ELR (cell line): ENCODE data around the gene SLC12A7.

Experiments used
- DNase-seq: peaks from one replicate; pipeline ENCODE4 v3.0.0-alpha.2; 2015; ENCODE audit warnings: low read depth

Gene SLC12A7

GRCh38 chr5:1018596-1018995, 93.3 kb downstream of the SLC12A7 start:
- no peak for DNase-seq

- DNase-seq: no peak
Observed at GRCh38 chr5:1017691-1018455, 94.0 kb downstream of the SLC12A7 start.

DNA sequence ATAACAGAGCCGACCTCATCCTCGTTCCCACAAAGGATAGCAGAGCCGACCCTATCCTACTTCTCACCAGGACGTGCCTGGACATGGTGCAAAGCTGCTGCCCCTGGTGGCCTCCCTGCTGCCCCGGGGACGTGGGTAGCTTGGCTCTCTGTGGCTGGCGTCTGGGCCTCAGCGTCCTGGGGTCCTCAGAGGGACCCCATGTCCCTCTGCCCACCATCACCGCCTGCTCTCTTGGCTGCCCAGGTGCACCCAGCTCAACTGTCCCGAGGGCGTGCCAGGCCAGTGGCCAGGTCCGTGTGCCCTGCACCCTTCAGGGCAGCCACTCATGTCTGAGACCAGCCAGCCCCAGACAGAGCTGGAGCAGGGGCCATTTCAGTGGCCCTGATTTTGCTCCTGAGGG, 94.8 kb downstream of the SLC12A7 start:
- no peak for DNase-seq

DNA sequence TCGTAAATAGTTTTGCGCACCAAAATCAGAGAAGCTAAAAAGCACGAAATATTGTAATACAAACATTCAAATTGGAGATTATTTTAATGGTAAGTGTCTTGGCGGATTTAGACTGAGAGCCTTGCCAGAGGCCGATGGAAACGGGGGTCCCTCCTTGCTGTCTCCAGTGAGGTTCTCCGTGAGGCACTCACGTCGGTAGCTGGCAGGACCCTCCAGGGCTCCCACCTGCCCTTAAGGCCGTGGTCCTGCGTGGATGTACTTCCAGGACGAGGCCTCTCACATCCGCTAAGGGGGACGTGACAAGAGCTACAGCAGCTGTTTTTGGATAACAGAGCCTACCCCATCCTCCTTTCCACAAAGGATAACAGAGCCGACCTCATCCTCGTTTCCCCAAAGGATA, 95.4 kb downstream of the SLC12A7 start:
- DNase-seq: no peak

DNA sequence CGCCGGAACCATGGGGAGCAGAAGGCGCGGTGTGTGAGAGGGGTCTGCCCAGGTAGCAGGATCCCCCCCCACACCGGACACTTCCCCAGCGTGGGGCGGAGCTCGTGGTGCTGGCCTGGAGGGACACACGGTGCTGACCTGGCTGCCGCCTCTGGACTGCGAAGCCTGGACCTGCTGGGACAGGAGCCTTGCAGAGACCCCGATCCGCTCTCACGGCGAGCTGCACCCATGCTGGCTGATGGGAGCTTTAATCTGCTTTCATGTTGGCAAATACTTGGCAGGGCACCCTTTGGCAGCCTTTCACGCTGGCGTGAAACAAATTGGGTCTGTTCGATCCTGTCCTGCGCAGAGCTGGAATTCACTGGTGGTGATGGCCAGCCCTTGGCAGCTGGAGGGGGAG, 95.8 kb downstream of the SLC12A7 start:
- no peak for DNase-seq

DNA sequence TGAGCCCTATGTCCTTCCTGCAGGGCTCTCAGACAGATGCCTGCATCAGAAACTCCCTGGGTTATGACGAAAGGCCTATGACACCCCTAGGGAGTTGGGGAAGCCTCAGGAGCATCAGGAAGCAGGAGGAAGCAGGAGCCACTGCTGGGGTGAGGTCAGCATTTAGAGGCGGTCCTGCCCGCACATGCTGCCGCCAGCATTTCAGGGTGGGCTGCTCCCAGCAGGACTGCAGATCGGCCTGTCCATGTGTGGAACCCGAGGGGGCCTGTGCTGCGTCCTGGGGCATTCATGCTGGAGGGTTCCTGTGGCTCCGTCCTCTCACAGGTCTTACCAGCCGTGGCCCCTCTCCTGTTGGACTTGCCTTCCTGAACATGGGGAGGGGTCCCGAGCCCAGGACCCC, 96.4 kb downstream of the SLC12A7 start:
- no peak for DNase-seq

DNA sequence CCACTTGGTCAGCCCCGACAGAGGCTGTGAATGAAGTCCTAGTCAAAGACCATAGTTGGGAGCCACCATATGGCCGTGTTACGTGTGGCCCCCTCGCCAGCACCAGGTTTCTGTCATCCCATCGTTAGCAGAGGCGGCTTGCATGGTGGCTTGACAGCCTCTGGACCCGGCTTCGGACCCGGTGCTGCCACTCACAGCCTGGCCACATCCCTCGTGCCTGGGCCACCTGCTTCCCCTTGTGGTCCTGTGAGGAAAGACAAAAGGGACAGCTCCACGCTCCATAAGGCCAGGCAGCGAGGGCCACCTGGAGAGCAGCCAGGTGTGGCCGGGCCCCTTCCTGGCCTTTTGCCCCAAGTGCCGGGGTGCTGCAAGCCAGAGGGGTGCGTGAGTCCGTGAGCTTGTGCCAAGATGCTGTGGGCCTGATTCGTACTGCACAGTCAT, 97.1 kb downstream of the SLC12A7 start:
- DNase-seq: no peak

GRCh38 chr5:1014346-1014745, 97.5 kb downstream of the SLC12A7 start:
- DNase-seq: no peak

DNA sequence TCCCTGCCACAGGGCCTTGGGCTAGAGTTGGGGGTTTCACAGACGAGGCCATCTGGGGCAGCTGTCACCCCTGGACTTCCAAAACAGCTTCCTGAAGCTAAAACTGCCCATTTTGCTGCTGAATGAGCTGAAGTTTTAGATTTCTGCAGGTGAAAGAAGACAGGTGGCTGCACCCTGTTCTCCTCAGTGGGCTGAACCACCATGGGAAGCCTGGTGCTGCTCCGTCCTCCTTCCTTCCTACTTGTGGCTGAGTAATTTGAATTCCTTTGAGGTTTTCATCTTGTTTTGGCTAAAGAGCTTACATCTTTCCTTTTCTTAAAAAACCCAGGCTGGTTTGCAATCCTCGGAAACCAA, 97.9 kb downstream of the SLC12A7 start:
- DNase-seq: no peak

DNA sequence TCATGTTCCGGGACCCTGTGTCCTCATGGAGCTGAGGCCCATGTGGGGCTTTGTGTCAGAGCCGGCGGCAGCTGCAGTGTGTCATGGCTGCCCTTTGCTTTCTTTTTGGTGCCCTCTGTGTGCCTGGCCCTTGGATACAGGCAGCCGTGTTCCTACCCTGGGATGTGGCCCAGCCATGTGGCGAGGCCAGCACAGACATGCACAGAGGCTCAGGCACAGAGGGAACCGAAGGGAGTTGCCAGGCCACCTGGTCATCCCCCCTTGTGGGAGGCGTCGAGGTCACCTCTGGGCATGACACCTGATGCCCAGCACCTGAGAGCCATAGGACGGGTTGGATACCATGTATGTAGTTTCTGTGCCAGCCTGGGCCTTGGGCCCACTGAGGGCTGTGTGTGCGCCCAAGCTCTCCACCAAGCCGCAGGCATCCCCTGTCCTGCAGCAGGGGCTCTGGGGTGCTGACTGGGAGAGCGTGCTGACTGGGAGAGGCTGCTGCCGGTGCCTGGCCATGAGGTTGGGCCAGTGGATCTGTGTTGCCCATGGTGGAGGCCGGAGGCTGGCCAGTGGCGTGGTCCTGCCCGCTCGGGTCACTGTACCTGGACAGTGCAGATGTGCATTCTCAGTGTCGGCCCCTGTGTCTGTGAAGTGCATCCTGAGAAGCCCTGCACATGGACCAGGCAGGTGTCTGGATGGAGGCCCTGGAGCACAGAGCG, 98.5 kb downstream of the SLC12A7 start:
- no peak for DNase-seq

DNA sequence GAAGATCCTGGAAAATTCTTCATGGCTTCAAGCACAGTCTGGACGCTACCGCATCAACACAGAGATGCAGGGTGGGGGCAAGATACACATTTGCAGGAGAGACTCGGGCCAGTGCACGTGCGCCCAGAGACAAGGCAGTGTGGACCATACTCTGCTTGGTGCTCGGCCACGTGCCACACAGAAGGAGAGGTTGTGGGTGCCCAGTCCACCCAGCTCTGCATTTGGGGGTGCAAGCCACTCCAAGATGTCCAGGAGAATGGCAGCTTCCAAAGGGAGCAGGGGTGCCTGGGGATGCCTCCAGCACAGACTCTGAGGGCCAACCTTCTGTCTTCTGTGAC, 99.0 kb downstream of the SLC12A7 start:
- DNase-seq: no peak

DNA sequence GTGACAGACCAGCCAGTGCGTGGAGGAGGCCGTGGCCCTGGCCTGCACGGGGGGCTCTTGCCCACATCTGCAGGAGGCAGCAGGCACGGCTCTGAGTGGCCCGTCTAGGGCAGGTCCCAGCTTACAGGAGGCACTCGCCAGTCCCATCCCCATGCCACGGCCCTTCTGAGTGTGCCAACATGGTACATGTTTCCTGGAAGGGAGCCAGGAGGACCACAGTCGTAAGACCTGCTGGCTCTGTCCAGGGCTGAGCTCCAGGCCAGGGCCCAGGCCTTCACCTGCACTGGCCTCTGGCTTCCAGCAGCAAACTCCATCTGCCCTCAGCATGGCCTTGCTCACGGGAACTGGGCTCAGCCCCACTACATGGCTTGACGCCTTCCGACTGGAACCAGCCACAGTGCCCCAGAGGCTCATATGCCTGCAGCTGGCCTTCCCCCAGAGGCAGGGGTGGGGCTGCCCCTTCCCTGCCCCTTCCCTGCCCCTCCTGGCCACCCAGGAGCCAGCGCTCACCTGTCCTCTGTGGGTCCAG, 99.5 kb downstream of the SLC12A7 start:
- DNase-seq: no peak

DNA sequence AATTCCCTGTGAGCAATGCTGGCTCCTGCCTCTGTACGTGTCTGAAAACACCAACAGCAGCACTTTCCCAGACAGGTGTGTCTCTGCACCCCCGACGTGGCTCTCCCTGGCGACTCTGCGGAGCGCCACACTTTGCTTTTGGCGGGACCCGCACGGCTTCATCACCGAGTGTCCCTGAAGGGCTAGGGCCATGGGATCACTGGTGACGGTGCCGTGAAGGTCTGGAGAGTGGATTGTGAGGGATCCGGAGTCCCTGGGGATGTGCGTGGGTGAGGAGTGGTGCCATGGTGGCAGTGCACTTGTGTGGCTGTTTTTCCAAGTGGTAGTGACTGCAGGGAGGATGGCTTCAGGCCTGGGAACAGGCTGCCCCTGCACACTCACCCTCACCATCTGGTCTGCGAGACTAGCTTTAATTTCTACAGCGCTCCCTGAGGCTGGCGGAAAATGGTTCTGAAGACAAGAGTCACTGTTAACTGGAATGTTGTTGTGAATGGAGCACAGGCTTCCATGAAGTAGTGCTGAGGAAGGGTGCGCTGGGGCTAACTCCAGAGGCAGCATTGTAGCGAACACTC, 100.0 kb downstream of the SLC12A7 start:
- DNase-seq: no peak

DNA sequence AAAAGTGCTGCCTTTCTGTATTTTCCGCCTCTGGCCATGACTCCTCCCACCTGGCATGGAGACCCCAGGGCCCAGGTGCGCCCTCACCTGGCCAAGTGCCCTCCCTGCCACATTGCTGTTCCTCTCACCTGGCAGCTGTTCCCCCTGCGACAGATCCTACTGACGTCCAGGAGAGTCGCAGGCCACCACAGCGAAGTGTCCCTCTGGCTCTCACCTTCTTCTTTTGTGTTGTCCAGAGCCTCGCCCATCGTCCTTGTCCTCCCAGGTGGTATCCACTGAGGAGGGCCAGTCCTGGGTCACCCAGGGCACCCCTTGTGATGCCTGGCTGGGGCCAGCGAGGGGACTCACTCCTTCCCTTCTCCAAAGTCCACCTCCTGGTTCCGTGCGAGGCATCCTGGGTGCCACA, 100.6 kb downstream of the SLC12A7 start:
- DNase-seq: peak; percentile 25

- DNase-seq: no peak
Observed at GRCh38 chr5:1010641-1011046, 101.2 kb downstream of the SLC12A7 start.

DNA sequence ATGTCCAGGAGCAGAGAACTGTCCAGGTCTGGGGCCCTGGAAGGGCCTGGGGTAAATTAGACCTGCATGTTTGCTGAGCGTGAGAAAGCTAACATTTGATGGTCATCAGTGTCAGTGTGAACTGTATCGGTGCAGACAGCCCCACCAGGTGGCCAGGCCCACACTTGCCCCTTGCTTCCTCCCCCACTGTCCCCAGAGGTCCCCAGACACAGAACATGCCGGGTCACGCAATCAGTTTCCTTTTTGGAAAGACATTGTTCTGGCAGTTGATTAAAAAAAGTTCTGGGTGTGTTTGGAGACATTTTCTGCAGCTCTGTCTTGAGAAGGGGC, 101.7 kb downstream of the SLC12A7 start:
- DNase-seq: no peak

DNA sequence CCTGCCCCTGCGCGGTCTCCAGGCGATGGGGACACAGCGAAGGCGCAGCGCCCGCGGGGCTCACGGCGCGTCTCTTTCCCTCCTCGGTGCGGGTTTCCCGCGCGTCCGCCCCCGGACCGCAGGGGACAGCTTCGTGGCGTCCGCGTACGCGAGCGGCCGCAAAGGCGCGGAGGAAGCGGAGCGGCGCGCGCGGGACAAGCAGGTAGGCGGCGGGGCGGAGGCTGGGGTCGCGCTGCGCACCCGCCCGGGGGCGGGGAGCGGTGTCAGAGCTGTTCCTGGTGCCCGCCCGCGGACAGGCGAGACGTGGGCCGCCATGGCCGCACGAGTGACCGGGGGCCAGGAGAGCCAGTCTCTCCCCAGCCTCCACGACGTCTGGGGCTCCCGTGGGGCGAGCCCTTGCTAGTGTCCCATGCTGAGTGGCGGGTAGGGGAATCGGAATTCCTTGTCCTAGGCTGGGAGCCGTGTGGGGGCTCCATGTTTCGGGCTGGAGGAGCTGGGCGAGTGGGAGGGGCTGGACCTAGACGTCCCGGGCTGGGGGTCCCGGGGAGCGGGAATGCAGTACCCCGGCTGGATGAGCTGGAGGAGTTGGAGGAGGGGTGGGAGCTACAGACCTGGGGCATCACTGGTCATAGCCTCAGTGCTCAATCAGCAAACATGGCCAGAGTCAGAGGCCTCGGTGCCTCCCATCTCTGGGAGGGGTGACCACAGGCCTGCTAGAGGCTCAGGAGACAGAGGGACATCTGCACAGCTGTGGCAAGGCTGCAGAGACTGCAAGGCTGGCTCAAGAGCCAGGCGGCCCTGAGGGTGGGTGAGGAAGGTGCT, 102.3 kb downstream of the SLC12A7 start:
- DNase-seq: no peak

DNA sequence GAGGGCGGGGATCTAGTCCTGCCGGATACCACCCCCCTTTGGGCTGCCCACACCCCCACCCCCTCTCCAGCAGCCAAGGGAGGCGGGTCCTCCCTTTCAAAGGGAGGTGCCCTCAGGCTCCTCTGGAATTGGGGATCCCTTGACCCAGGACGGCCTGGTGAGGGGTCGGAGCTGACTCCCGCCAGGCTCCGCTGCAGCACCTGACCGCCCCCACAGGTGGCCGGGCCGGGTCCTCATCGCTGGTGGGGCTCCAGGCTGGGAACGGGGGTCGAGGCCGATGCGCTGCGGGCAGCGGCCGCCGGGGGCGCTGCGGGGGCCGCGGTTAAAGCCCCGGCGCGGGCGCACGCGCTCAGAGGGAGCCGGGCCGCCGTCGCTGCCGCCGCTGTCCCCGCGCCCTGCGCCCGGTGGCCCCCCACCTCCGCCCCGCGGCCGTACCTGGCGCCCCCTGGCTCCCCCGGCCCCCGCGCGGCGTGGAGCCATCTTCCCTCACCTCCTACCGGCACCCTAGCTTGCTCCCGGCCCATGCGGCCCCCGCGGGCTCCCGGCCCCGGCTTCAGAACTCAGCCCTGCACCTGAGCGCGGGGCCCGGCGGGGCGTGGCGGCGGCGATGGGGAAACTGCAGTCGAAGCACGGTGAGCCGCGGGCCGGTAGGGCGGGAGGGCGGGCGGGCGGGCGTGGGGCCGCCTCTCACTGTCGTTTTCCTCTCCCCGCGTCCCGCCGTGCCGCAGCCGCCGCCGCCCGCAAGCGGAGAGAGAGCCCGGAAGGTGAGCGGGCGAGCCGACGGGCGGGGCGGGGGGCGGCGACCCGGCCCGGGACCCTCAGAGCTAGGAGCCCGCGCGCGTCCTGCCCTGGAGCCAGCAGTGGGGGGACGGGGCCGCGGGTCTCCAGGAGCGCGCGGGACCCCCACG, 103.2 kb downstream of the SLC12A7 start, which contains the start of gene NKD2:
NKD2 (plus strand) TSS at position 352 of the 908 bp plus-strand sequence; CDS start at position 608, 256 bp downstream.
- DNase-seq: no peak

DNA sequence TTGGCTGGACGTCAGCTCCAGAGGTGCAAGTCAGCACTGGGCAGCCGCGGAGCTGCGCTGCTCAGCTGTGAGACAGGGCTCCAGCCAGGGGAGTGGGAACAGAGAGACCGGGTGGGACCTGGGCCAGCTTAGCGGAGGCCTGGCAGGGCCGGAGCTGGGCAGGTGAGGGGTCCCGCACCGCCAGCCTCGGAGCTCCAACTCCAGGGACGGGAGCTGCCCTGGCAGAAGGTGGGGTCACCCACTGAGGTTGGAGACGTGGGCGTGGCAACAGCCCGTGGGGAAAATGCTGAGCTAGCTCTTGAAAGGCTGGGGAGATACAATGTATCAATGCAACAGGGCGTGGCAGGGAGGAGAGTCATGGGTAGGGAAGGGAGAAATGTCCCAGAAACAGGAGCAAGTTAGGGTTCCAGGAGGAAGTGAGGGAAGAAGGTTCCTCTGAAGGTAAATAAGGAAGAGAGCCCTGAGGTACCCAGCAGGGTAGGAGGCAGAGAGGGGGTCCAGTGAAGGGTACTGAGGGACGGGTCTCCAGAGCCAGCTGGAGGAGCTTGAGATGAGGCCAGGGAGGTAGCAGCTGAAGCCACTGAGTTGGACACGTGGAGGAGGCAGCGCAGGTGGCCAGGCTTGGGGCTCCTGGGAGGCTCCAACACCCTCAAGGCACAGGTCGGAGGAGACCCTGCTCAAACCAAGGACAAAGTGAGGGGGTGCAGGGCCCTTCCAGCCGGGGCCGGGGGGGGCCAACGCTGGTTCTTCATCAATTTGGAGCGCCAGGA, 104.0 kb downstream of the SLC12A7 start:
- no peak for DNase-seq

DNA sequence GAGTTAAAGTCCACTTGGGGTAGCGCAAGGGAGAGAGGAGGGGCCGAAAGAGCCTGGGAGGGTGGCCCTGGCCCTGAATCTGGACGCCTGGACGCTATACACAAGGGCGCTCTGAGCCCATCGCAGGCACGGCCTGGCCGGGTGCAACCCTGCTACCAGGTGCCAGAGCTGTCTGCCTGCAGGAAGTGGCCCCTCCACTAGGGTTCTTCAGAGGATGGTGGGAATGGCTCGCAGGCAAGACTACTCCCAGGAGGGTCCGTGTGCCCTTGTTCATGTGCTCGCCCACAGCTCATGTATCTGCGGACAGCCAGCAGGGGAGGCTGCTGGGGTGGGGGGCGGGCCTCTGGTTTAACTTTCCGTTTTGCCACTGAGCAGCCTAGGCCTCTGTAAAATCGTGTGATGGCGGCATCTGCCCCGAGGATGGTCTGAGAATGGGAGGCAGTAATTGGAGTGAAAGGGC, 104.6 kb downstream of the SLC12A7 start:
- no peak for DNase-seq
